Activated CD8-positive, alpha-beta memory T cell treated with anti-CD3 and anti-CD28 coated beads, Interleukin-2, amount 10 ng/mL, durations not matched to agents 7 days and 5 days (primary cell): ENCODE results near the gene DALRD3. TPM values are rescaled to one million over a fixed set of nuclear protein-coding genes. Genes with fewer than 3 reads are reported as not detected.

Experiments used
- ATAC-seq: fragments of 150-1000 bp; cut with Tn5 transposase; one replicate; pipeline ENCODE4 v1.10.0; 2021; ENCODE audit warnings: moderate library complexity
- CTCF ChIA-PET: fragments of 350-600 bp; sonication (Branson Sonifier 250); formaldehyde crosslinking; loops from one replicate; lab custom pipeline; 2021; ENCODE audit warnings: antibody characterized with exemption; lab: Charles Lee
- DNase-seq: peaks from one replicate; pipeline ENCODE4 v3.0.0-alpha.2; 2020
- H3K27ac Mint-ChIP-seq: one replicate; pipeline ENCODE4 v1.8.0; 2021; ENCODE audit warnings: mild to moderate bottlenecking, mixed read lengths
- H3K27me3 Mint-ChIP-seq: one replicate; pipeline ENCODE4 v1.8.0; 2021; ENCODE audit warnings: mixed read lengths
- H3K36me3 Mint-ChIP-seq: one replicate; pipeline ENCODE4 v1.8.0; 2021; ENCODE audit warnings: mild to moderate bottlenecking, mixed read lengths
- H3K4me1 Mint-ChIP-seq: one replicate; pipeline ENCODE4 v1.8.0; 2021; ENCODE audit warnings: mixed read lengths
- H3K4me3 Mint-ChIP-seq: one replicate; pipeline ENCODE4 v1.8.0; 2021; ENCODE audit warnings: mild to moderate bottlenecking, moderate library complexity, mixed read lengths
- H3K9me3 Mint-ChIP-seq: one replicate; pipeline ENCODE4 v1.8.0; 2022; ENCODE audit warnings: low read depth, mixed read lengths
- microRNA-seq: library from miRNA; unstranded; fragments of <30 nt; microRNA quantifications from one replicate; pipeline ENCODE4 v1.2.0, GENCODE V29; 2022
- total RNA-seq, 2 experiments: library from RNA; stranded (reverse); gene quantifications; one replicate each; pipeline ENCODE4 v1.2.3, GENCODE V29; 2021

Gene DALRD3
- total RNA-seq, 2 experiments from 2014 or later = 25.8 to 29.9 TPM

DNA sequence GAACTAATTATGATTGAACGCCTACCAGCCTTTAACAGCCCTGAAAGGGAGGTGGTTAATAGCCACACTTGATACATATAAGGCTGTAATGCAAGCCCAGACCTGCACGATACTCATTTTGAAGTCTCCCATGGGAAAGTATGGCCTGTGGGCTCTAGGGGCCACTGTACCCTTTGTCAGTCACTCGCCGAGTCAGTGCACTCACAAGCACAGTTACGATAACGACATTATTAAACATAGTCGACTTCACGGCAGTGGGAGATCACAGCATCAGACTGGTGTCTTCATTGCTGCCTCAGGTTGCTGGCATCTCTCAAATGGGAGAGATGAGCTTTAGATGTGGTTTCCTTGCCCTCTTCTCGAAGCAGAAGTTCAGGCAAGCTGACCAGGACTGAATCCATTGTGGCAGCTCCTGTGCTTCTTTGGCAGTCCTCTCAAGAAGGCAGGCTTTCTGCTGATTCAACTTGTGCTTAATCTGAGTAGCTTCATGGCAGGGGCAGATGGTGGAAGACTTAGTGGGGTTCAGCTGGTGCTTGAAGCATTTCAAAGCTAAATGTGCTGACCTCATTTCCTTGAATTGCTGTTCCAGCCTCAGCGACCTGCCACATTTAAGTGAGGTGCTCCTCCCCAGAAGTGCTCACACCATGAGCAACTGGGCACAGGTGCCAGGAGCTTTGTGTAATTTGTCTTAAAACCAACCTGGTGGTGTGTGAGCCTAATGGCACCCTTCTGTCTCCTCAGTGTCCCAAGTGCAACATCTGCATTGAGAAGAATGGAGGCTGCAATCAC, 44.1 kb downstream of the DALRD3 start:
- H3K9me3 Mint-ChIP-seq = no peaks in the 10 kb centered on the region
- ATAC-seq (no peak), DNase-seq (no peak)
- CTCF ChIA-PET = interaction anchor here (0.7 to 1.9 kb wide), 2 partner anchors 14 to 284 kb away, joined by 3 to 12 read pairs; no protein-coding TSS in a partner anchor
- peaks cover 54% of the 10 kb centered on the region for H3K36me3 Mint-ChIP-seq
- no peak overlapping the region for H3K4me3 Mint-ChIP-seq
- peaks cover 5% of the 10 kb centered on the region for H3K4me1 Mint-ChIP-seq
- peak overlapping the region; percentile 26 for H3K27ac Mint-ChIP-seq
- H3K27me3 Mint-ChIP-seq = no peaks in the 10 kb centered on the region

DNA sequence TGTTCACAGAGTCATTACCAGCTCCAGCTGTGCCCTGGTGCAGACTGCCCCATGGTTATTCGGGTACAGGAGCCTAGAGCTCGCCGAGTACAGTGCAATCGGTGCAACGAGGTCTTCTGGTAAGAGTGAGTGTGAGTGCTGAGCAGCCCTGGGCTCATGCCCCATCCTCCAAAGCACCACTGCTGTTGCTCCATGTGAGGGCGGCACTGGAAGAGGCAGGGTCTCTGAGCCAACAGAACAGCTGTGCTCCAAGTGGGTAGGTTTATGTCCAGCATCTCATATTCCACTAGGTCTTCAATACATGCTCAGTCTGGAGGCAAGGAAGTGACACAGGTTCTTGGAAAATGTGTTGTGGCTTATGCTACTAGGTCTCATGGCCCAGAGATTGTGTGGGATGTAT, 47.8 kb downstream of the DALRD3 start:
- ATAC-seq = no peak
- H3K4me3 Mint-ChIP-seq = no peak overlapping the region

DNA sequence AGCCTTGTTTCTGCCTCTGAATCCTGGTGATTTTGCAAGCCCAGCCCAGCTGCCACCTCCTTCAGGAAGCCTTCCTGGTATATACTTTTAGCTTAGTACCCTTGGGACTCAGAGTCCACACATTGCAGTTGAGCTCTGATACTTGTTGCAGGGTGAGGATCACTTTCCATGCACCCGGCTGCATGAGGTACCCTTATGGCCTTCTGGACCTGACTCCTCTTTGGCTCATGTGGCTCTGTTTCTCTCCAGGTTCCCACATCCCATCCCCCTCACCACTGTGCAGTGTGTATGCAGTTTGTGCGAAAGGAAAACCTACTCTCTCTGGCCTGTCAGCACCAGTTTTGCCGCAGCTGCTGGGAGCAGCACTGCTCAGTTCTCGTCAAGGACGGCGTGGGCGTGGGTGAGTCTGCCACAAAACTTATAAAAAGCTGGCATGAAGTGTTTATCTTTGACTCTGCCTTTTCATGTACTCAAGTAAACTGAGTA, 51.5 kb downstream of the DALRD3 start:
- DNase-seq = no peak
- Mint-ChIP-seq H3K36me3 (peaks cover 45% of the 10 kb centered on the region), H3K27ac (peak overlapping the region; percentile 48), H3K9me3 (no peaks in the 10 kb centered on the region), H3K4me3 (no peak overlapping the region), H3K27me3 (no peaks in the 10 kb centered on the region), H3K4me1 (peaks cover 26% of the 10 kb centered on the region)
- CTCF ChIA-PET = no interaction called here
- no peak for ATAC-seq

More for the DNA sequence above, 47.8 kb downstream of the DALRD3 start:
- H3K36me3 Mint-ChIP-seq = peaks cover 56% of the 10 kb centered on the region
- H3K9me3 Mint-ChIP-seq = no peaks in the 10 kb centered on the region
- no peak overlapping the region for H3K27ac Mint-ChIP-seq
- peaks cover 25% of the 10 kb centered on the region for H3K4me1 Mint-ChIP-seq
- CTCF ChIA-PET = interaction anchor here (0.6 to 2.1 kb wide), 2 partner anchors 18 to 339 kb away, joined by 4 to 12 read pairs; no protein-coding TSS in a partner anchor
- no peak for DNase-seq
- H3K27me3 Mint-ChIP-seq = no peaks in the 10 kb centered on the region

DNA sequence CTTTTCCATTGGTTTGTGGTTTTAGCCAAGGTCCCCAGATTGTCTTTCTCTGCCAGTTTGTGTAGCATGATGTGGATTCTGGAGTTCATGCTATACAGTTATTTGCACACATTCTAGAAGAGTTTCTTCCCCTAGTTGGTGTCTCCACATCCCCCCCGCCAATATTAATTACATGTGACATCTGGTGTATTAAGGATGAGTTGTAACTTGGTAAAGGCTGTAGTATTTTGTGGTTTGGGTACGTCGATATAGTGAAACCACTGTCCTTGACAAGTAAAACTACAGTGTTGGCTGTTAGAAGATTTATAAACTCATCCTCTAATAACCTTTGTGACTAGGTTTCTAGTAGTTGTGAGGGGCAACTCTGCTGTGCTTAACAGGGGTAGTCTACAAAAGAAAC, 52.0 kb downstream of the DALRD3 start:
- H3K4me1 Mint-ChIP-seq = peaks cover 26% of the 10 kb centered on the region
- DNase-seq = no peak
- no peak for ATAC-seq
- peak overlapping the region; percentile 48 for H3K27ac Mint-ChIP-seq
- no peaks in the 10 kb centered on the region for H3K9me3 Mint-ChIP-seq
- CTCF ChIA-PET = no interaction called here
- H3K27me3 Mint-ChIP-seq = no peaks in the 10 kb centered on the region
- no peak overlapping the region for H3K4me3 Mint-ChIP-seq
- H3K36me3 Mint-ChIP-seq = peaks cover 42% of the 10 kb centered on the region

Small RNAs within 50 kb of the gene (microRNA-seq; reads per million reads assigned to microRNA genes)
- gene MIR191 = 23,538 reads per million, percentile 98 among the genes with 10 or more reads in this experiment
- 9,021 reads per million, percentile 94 among the genes with 10 or more reads in this experiment for gene MIR425

Other genes starting within 250 kb of the DALRD3 start
- 10 to 100 TPM; 27.9 to 33.0 TPM for gene PRKAR2A, start 170.7 kb downstream of the DALRD3 start, total RNA-seq
- 10 to 100 TPM; 26.7 to 35.6 TPM for gene SLC25A20, start 119.7 kb downstream of the DALRD3 start, total RNA-seq
- 100 to 1,000 TPM; 118 to 156 TPM for gene ARIH2, start 99.7 kb downstream of the DALRD3 start, total RNA-seq
- 10 to 100 TPM; 44.5 to 50.6 TPM for gene P4HTM, start 28.3 kb downstream of the DALRD3 start, total RNA-seq
- gene WDR6, start 11.2 kb downstream of the DALRD3 start, total RNA-seq = 100 to 1,000 TPM; 130 to 154 TPM
- 100 to 1,000 TPM in 1 of 2 experiments, 10 to 100 TPM in 1; 94.3 to 101 TPM for gene NDUFAF3, start 3.5 kb upstream of the DALRD3 start, total RNA-seq
- gene IMPDH2, start 10.8 kb upstream of the DALRD3 start, total RNA-seq = 100 to 1,000 TPM; 186 to 229 TPM
- gene QRICH1, start 75.5 kb upstream of the DALRD3 start, total RNA-seq = 100 to 1,000 TPM; 142 to 149 TPM
- gene QARS1, start 86.2 kb upstream of the DALRD3 start, total RNA-seq = 100 to 1,000 TPM; 234 to 245 TPM
- gene USP19, start 102.2 kb upstream of the DALRD3 start, total RNA-seq = 10 to 100 TPM; 58.3 to 68.6 TPM
- not detected for gene LAMB2, start 114.5 kb upstream of the DALRD3 start, total RNA-seq
- 10 to 100 TPM; 23.5 to 23.7 TPM for gene CCDC71, start 147.8 kb upstream of the DALRD3 start, total RNA-seq
- gene KLHDC8B, start 153.0 kb upstream of the DALRD3 start, total RNA-seq = 1 to 10 TPM in 1 of 2 experiments, under 1 TPM in 1; 0.80 to 1.3 TPM